Nephron (organoid): Measurements from ENCODE around the gene PRKN.

Experiments
- H3K27ac Mint-ChIP-seq, 3 experiments: 2 replicates each; pipeline ENCODE4 v1.8.0; 2020; ENCODE audit warnings: mixed read lengths in 3 of 3, mild to moderate bottlenecking in 2 of 3, moderate library complexity in 1 of 3
- H3K27me3 Mint-ChIP-seq: 2 replicates; pipeline ENCODE4 v1.8.0; 2021; ENCODE audit warnings: low read depth, mild to moderate bottlenecking, moderate library complexity, mixed read lengths
- H3K36me3 Mint-ChIP-seq: 2 replicates; pipeline ENCODE4 v1.8.0; 2020; ENCODE audit warnings: low read depth, mixed read lengths
- H3K4me1 Mint-ChIP-seq: 2 replicates; pipeline ENCODE4 v1.8.0; 2020; ENCODE audit warnings: mixed read lengths
- H3K4me3 Mint-ChIP-seq, 3 experiments: 2 replicates each; pipeline ENCODE4 v1.8.0; 2020; ENCODE audit warnings: mild to moderate bottlenecking in 3 of 3, mixed read lengths in 3 of 3, moderate library complexity in 2 of 3
- H3K9me3 Mint-ChIP-seq: 2 replicates; pipeline ENCODE4 v1.8.0; 2020; ENCODE audit warnings: mixed read lengths
- CTCF ChIP-seq, 3 experiments: fragments of 200-600 bp; sonication (generic); IDR thresholded peaks; one replicate each; pipeline ENCODE4 v1.5.0; 2021; ENCODE audit warnings: antibody characterized with exemption in 3 of 3; ENCODE audit not compliant: unreplicated experiment in 3 of 3

PRKN gene

GRCh38 chr6:162727322-162728182 lies at the start of gene PRKN, which contains the start of gene PACRG:
Gene PRKN (minus strand): TSS chr6:162727766.
Gene PACRG (plus strand): TSS chr6:162727974.
- Mint-ChIP-seq H3K4me3 (peak within 1 kb of the TSS; percentile 92 to 99 (median 94)), H3K36me3 (no peaks in the 10 kb centered on the region), H3K9me3 (no peaks in the 10 kb centered on the region), H3K27ac (peak within 1 kb of the TSS; percentile 93 to 98 (median 97)), H3K4me1 (peaks cover 7% of the 10 kb centered on the region), H3K27me3 (peaks cover 4% of the 10 kb centered on the region)
- no peak for TF ChIP-seq CTCF (IDR thresholded peaks at IDR 0.05; ENCODE audit: unreplicated experiment in 3 of 3)

- H3K27me3 Mint-ChIP-seq, result no peaks in the 10 kb centered on the region
Measured at GRCh38 chr6:162777091-162777490, 49.5 kb upstream of the PRKN start.

GRCh38 chr6:162773996-162774395 lies 46.4 kb upstream of the PRKN start:
- Mint-ChIP-seq H3K36me3 (no peaks in the 10 kb centered on the region), H3K9me3 (peaks cover under 1% of the 10 kb centered on the region), H3K4me1 (no peaks in the 10 kb centered on the region), H3K27ac (no peak overlapping the region), H3K4me3 (no peak overlapping the region), H3K27me3 (no peaks in the 10 kb centered on the region)
- TF ChIP-seq CTCF (IDR thresholded peaks at IDR 0.05; ENCODE audit: unreplicated experiment in 3 of 3), result no peak

More at GRCh38 chr6:162777091-162777490, 49.5 kb upstream of the PRKN start:
- Mint-ChIP-seq H3K4me1 (no peaks in the 10 kb centered on the region), H3K9me3 (peaks cover 18% of the 10 kb centered on the region), H3K27ac (no peak overlapping the region), H3K4me3 (no peak overlapping the region), H3K36me3 (peaks cover 6% of the 10 kb centered on the region)
- TF ChIP-seq CTCF (IDR thresholded peaks at IDR 0.05; ENCODE audit: unreplicated experiment in 3 of 3), result no peak

- no peak overlapping the region for H3K4me3 Mint-ChIP-seq
- TF ChIP-seq CTCF (IDR thresholded peaks at IDR 0.05; ENCODE audit: unreplicated experiment in 3 of 3), result no peak
Measured at GRCh38 chr6:162772466-162772865, 44.9 kb upstream of the PRKN start.

GRCh38 chr6:162770955-162771354 lies 43.4 kb upstream of the PRKN start:
- H3K9me3 Mint-ChIP-seq, result peaks cover 9% of the 10 kb centered on the region
- no peak for TF ChIP-seq CTCF (IDR thresholded peaks at IDR 0.05; ENCODE audit: unreplicated experiment in 3 of 3)
- H3K27me3 Mint-ChIP-seq, result no peaks in the 10 kb centered on the region
- H3K4me3 Mint-ChIP-seq, result no peak overlapping the region
- H3K4me1 Mint-ChIP-seq, result no peaks in the 10 kb centered on the region
- no peaks in the 10 kb centered on the region for H3K36me3 Mint-ChIP-seq
- H3K27ac Mint-ChIP-seq, result no peak overlapping the region

More at GRCh38 chr6:162772466-162772865, 44.9 kb upstream of the PRKN start:
- peaks cover 9% of the 10 kb centered on the region for H3K9me3 Mint-ChIP-seq
- no peaks in the 10 kb centered on the region for H3K4me1 Mint-ChIP-seq
- H3K27ac Mint-ChIP-seq, result no peak overlapping the region
- H3K27me3 Mint-ChIP-seq, result no peaks in the 10 kb centered on the region
- H3K36me3 Mint-ChIP-seq, result no peaks in the 10 kb centered on the region

- H3K36me3 Mint-ChIP-seq, result no peaks in the 10 kb centered on the region
- no peak overlapping the region for H3K4me3 Mint-ChIP-seq
- H3K27me3 Mint-ChIP-seq, result peaks cover 4% of the 10 kb centered on the region
- no peak for TF ChIP-seq CTCF (IDR thresholded peaks at IDR 0.05; ENCODE audit: unreplicated experiment in 3 of 3)
- peaks cover 9% of the 10 kb centered on the region for H3K9me3 Mint-ChIP-seq
- no peak overlapping the region for H3K27ac Mint-ChIP-seq
- H3K4me1 Mint-ChIP-seq, result no peaks in the 10 kb centered on the region
Measured at GRCh38 chr6:162770136-162770535, 42.6 kb upstream of the PRKN start.
